K562 (cell line): ENCODE data around the gene PTPN11.

Source experiments
- CREB3 ChIP-seq: fragments of 450-650 bp; conservative IDR thresholded peaks from 2 replicates; pipeline ENCODE4 v1.6.1; 2016; ENCODE audit warnings: missing genetic modification characterization, low read depth, mild to moderate bottlenecking, missing compliant biosample characterization, moderate library complexity
- EP300 ChIP-seq: IDR thresholded peaks from 2 replicates; pipeline ENCODE4 v1.6.1; 2012; ENCODE audit warnings: low read length, improper control_type of control experiment
- EZH2 ChIP-seq: IDR thresholded peaks from 2 replicates; pipeline ENCODE4 v1.6.1; 2012; ENCODE audit warnings: low read depth, mild to moderate bottlenecking, inconsistent platforms, low read length, borderline replicate concordance
- ILK ChIP-seq: fragments of 450-650 bp; IDR thresholded peaks from 2 replicates; pipeline ENCODE4 v1.6.1; 2016; ENCODE audit warnings: missing genetic modification characterization, low read depth, mild to moderate bottlenecking, missing compliant biosample characterization, moderate library complexity, borderline replicate concordance
- NCOA2 ChIP-seq, 2 experiments: fragments of 450-650 bp; IDR thresholded peaks; 2 replicates each; pipeline ENCODE4 v1.6.1; 2018; ENCODE audit warnings: mild to moderate bottlenecking in 2 of 2, moderate library complexity in 1 of 2; ENCODE audit not compliant: partially characterized antibody in 2 of 2
- POLR2A ChIP-seq: fragments of 450-650 bp; conservative IDR thresholded peaks from 2 replicates; pipeline ENCODE4 v1.6.1; 2016
- SFPQ ChIP-seq: fragments of 200-400 bp; formaldehyde crosslinking; IDR thresholded peaks from 2 replicates; pipeline ENCODE4 v1.6.1; 2017; ENCODE audit warnings: mild to moderate bottlenecking, low read depth, low read length, moderate library complexity
- SPI1 ChIP-seq: IDR thresholded peaks from 2 replicates; pipeline ENCODE4 v1.6.1; 2011; ENCODE audit warnings: low read depth, low read length, control low read depth, borderline replicate concordance
- TAF1 ChIP-seq: IDR thresholded peaks from 2 replicates; pipeline ENCODE4 v1.6.1; 2011; ENCODE audit warnings: mild to moderate bottlenecking, low read length, moderate library complexity; ENCODE audit not compliant: insufficient read depth, control insufficient read depth, severe bottlenecking; ENCODE audit errors: extremely low read depth
- TAF9B ChIP-seq: fragments of 450-650 bp; IDR thresholded peaks from 2 replicates; pipeline ENCODE4 v1.6.1; 2018; ENCODE audit warnings: mild to moderate bottlenecking; ENCODE audit not compliant: partially characterized antibody
- ZNF253 ChIP-seq: fragments of 250-450 bp; sonication (Bioruptor Pico); conservative IDR thresholded peaks from 2 replicates; pipeline ENCODE4 v1.6.1; 2021; ENCODE audit warnings: mild to moderate bottlenecking
- ZNF280B ChIP-seq: fragments of 250-450 bp; sonication (Bioruptor Pico); IDR thresholded peaks from 2 replicates; pipeline ENCODE4 v1.5.1; 2021; ENCODE audit warnings: mild to moderate bottlenecking
- ZNF589 ChIP-seq: fragments of 200-800 bp; sonication (Bioruptor generic); IDR thresholded peaks from 2 replicates; pipeline ENCODE4 v1.6.1; 2016; ENCODE audit warnings: low read depth, missing genetic modification characterization, missing compliant biosample characterization

GRCh38 chr12:112473056-112473455 lies 54.3 kb downstream of the PTPN11 start:
- TF ChIP-seq SFPQ (no peak), ZNF253 (CRISPR knock-in tag) (no peak), POLR2A (no peak), ILK (no peak), EP300 (no peak), TAF9B (no peak), CREB3 (no peak), SPI1 (no peak), EZH2 (no peak), ZNF589 (CRISPR knock-in tag) (no peak), ZNF280B (CRISPR knock-in tag) (no peak), TAF1 (no peak), NCOA2 (IDR thresholded peaks at IDR 0.05; ENCODE audit: partially characterized antibody in 2 of 2) (no peak)
